ENCODE measurements around the gene YIPF2. TPM values are rescaled to one million over a fixed set of nuclear protein-coding genes. Genes with fewer than 3 reads are reported as not detected.
"Not testable (repeated sequence)": the region's sequence is repeated elsewhere in the genome, so short reads cannot be mapped to it uniquely, and the experiment has no call there.

The YIPF2 gene
- total RNA-seq, 2 donors from 2014 or later: 55.6 to 62.6 TPM

DNA sequence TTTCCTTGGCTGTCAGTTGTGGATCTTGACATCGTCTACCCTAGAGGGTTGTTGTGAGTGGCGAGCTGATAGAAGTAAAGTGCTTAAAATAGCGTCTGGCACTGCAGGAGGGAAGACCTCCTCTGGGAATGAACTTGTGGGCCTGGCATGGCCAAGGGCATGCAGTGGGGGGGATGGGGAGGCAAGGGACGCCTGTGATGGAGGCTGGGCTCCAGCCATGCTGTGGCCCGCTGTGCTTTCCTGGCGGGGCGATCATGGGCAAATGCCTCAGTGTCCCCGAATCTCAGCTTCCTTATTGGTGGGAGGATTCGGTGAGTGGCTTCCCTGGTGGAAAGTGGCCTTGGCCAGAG is 46.4 kb downstream of the YIPF2 start:
- peak overlapping the region; percentile 92 for H3K27ac Mint-ChIP-seq
- Histone ChIP-seq H3K27me3 (ENCODE audit: control insufficient read depth, insufficient read depth, low read length, poor library complexity, severe bottlenecking) (no peaks in the 10 kb centered on the region), H3K36me3 (ENCODE audit: control insufficient read depth, insufficient read depth, low read length) (no peaks in the 10 kb centered on the region), H3K4me1 (ENCODE audit: control insufficient read depth, insufficient read depth, low read length) (peaks cover 19% of the 10 kb centered on the region), H3K9ac (ENCODE audit: extremely low read depth, low read length, poor library complexity, severe bottlenecking) (peak overlapping the region; percentile 18), H3K27ac (ENCODE audit: low read depth, low read length) (peak overlapping the region; percentile 81), H3K4me3 (ENCODE audit: low read length) (no peak overlapping the region), H3K9me3 (ENCODE audit: control insufficient read depth, low read length) (no peaks in the 10 kb centered on the region)
- DNase-seq: peak; percentile 52
- no peaks in the 10 kb centered on the region for H3K9me3 Mint-ChIP-seq
- no peaks in the 10 kb centered on the region for H3K36me3 Mint-ChIP-seq (ENCODE audit: low read depth)
- peaks cover 41% of the 10 kb centered on the region for H3K4me1 Mint-ChIP-seq
- TF ChIP-seq, protein P1, sequence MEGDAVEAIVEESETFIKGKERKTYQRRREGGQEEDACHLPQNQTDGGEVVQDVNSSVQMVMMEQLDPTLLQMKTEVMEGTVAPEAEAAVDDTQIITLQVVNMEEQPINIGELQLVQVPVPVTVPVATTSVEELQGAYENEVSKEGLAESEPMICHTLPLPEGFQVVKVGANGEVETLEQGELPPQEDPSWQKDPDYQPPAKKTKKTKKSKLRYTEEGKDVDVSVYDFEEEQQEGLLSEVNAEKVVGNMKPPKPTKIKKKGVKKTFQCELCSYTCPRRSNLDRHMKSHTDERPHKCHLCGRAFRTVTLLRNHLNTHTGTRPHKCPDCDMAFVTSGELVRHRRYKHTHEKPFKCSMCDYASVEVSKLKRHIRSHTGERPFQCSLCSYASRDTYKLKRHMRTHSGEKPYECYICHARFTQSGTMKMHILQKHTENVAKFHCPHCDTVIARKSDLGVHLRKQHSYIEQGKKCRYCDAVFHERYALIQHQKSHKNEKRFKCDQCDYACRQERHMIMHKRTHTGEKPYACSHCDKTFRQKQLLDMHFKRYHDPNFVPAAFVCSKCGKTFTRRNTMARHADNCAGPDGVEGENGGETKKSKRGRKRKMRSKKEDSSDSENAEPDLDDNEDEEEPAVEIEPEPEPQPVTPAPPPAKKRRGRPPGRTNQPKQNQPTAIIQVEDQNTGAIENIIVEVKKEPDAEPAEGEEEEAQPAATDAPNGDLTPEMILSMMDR (conservative IDR thresholded peaks at IDR 0.05): no peak
- WGBS, 2 experiments (ENCODE audit: insufficient coverage in 1 of 2, insufficient read length in 1 of 2): 82 to 86% methylated on average over 7 to 9 of the region's 9 CpGs
- peak overlapping the region; percentile 37 for H3K4me3 Mint-ChIP-seq
- H3K27me3 Mint-ChIP-seq (ENCODE audit: insufficient read depth): no peaks in the 10 kb centered on the region

DNA sequence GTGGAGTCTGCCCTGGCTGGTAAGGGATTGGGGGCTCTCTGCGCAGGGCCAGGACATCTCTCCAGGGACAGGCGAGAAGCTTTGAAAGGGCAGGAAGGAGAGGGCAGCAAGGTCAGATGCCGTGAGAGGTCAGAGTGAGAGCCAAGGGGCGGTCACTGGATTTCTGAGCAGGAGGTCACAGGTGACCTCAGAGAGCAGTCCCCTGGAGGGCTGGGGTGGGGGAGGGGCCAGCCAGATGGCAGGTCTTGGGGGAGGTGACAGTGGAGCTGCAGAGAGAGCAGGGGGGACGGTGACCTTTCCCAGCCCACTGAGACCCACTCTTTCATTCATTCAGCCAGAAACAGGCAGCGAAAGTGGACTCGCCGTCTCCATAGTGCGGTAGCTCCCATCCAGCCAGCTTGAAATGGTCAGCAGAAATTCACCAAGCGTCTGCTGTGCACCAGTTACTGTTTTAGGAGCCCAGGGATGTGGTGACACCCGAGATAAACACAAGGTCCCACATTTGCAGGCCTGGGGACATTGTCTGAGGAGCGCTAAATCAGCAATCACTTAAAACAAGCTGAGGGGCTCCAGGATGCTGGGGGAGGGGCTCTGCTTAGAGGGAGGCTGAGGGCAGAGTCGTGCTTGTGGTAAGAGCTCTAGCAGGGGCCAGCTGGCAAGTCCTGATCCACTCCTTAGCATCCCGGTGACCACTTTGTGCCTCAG is 46.9 kb downstream of the YIPF2 start:
- peak; percentile 75 for DNase-seq
- H3K27ac ChIP-seq (ENCODE audit: low read depth, low read length): peak overlapping the region; percentile 81
- H3K36me3 ChIP-seq (ENCODE audit: control insufficient read depth, insufficient read depth, low read length): no peaks in the 10 kb centered on the region
- Mint-ChIP-seq H3K9me3 (no peaks in the 10 kb centered on the region), H3K36me3 (ENCODE audit: low read depth) (no peaks in the 10 kb centered on the region), H3K27ac (peak overlapping the region; percentile 92), H3K4me1 (peaks cover 40% of the 10 kb centered on the region), H3K4me3 (peak overlapping the region; percentile 37), H3K27me3 (ENCODE audit: insufficient read depth) (no peaks in the 10 kb centered on the region)
- peak overlapping the region; percentile 18 for H3K9ac ChIP-seq (ENCODE audit: extremely low read depth, low read length, poor library complexity, severe bottlenecking)
- H3K4me1 ChIP-seq (ENCODE audit: control insufficient read depth, insufficient read depth, low read length): peaks cover 19% of the 10 kb centered on the region
- TF ChIP-seq, protein P1 (conservative IDR thresholded peaks at IDR 0.05): no peak
- no peaks in the 10 kb centered on the region for H3K9me3 ChIP-seq (ENCODE audit: control insufficient read depth, low read length)
- no peaks in the 10 kb centered on the region for H3K27me3 ChIP-seq (ENCODE audit: control insufficient read depth, insufficient read depth, low read length, poor library complexity, severe bottlenecking)
- WGBS, 2 experiments (ENCODE audit: insufficient coverage in 1 of 2, insufficient read length in 1 of 2): 43 to 62% methylated on average over 13 to 14 of the region's 14 CpGs
- no peak overlapping the region for H3K4me3 ChIP-seq (ENCODE audit: low read length)

DNA sequence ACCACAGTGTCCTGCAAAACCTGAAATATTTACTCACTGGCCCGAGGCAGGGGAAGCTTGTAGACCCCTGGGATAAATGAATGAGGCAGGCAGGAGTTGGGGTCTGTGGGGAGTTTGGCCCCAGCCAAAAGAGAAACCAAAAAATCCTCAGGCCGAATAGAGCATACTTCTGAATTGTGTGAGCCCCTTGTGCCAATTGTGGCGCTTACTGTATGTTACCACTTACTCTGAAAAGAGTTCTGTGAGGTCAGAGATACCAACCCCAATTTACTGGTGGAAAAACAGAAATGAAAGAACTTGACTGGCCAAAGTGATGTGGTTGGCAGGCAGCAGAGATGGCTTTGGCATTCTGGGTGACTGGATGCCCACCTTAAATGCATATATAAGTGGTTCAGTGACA is 50.2 kb downstream of the YIPF2 start:
- 96 to 100% methylated on average over 2 to 3 of the region's 3 CpGs for whole genome bisulfite sequencing, 2 experiments (ENCODE audit: insufficient coverage in 1 of 2, insufficient read length in 1 of 2)
- H3K4me3 ChIP-seq (ENCODE audit: low read length): no peak overlapping the region
- no peaks in the 10 kb centered on the region for H3K9me3 ChIP-seq (ENCODE audit: control insufficient read depth, low read length)
- Mint-ChIP-seq H3K27me3 (ENCODE audit: insufficient read depth) (no peaks in the 10 kb centered on the region), H3K9me3 (no peaks in the 10 kb centered on the region), H3K36me3 (ENCODE audit: low read depth) (peaks cover 10% of the 10 kb centered on the region), H3K4me3 (no peak overlapping the region), H3K4me1 (peaks cover 31% of the 10 kb centered on the region), H3K27ac (peak overlapping the region; percentile 89)
- TF ChIP-seq, protein P1 (conservative IDR thresholded peaks at IDR 0.05): no peak
- peaks cover 3% of the 10 kb centered on the region for H3K36me3 ChIP-seq (ENCODE audit: control insufficient read depth, insufficient read depth, low read length)
- H3K27ac ChIP-seq (ENCODE audit: low read depth, low read length): peak overlapping the region; percentile 22
- peaks cover 16% of the 10 kb centered on the region for H3K4me1 ChIP-seq (ENCODE audit: control insufficient read depth, insufficient read depth, low read length)
- DNase-seq: no peak
- no peaks in the 10 kb centered on the region for H3K27me3 ChIP-seq (ENCODE audit: control insufficient read depth, insufficient read depth, low read length, poor library complexity, severe bottlenecking)
- no peak overlapping the region for H3K9ac ChIP-seq (ENCODE audit: extremely low read depth, low read length, poor library complexity, severe bottlenecking)

DNA sequence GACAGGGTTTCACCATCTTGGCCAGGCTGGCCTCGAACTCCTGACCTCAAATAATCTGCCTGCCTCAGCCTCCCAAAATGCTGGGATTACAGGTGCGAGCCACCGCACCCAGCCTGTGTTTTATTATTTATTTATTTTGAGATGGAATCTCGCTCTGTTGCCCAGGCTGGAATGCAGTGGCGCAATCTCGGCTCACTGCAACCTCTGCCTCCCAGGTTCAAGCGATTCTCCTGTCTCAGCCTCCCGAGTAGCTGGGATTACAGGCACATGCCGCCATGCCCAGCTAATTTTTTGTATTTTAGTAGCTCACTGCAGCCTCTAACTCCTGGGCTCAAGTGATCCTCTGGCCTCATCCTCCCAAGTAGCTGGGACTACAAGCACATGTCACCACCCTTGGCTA is 50.8 kb downstream of the YIPF2 start:
- H3K9ac ChIP-seq (ENCODE audit: extremely low read depth, low read length, poor library complexity, severe bottlenecking); H3K9me3 ChIP-seq (ENCODE audit: control insufficient read depth, low read length); H3K36me3 ChIP-seq (ENCODE audit: control insufficient read depth, insufficient read depth, low read length); H3K4me3 Mint-ChIP-seq; H3K4me3 ChIP-seq (ENCODE audit: low read length); H3K9me3 Mint-ChIP-seq; H3K27me3 Mint-ChIP-seq (ENCODE audit: insufficient read depth); H3K27me3 ChIP-seq (ENCODE audit: control insufficient read depth, insufficient read depth, low read length, poor library complexity, severe bottlenecking); DNase-seq: not testable (repeated sequence)
- WGBS, 2 experiments (ENCODE audit: insufficient coverage in 1 of 2, insufficient read length in 1 of 2): 89 to 98% methylated on average over 6 to 9 of the region's 9 CpGs
- peaks cover 16% of the 10 kb centered on the region for H3K4me1 ChIP-seq (ENCODE audit: control insufficient read depth, insufficient read depth, low read length)
- Mint-ChIP-seq H3K4me1 (peaks cover 35% of the 10 kb centered on the region), H3K27ac (peak overlapping the region; percentile 89), H3K36me3 (ENCODE audit: low read depth) (peaks cover 10% of the 10 kb centered on the region)
- peak overlapping the region; percentile 22 for H3K27ac ChIP-seq (ENCODE audit: low read depth, low read length)
